ENCODE data around the gene CAP2. TPM values are rescaled to one million over a fixed set of nuclear protein-coding genes. Genes with fewer than 3 reads are reported as not detected.
A peak's percentile ranks its signal among the peaks of the same experiment; 100 is the strongest.

The CAP2 gene
- total RNA-seq, 1 experiment from 2014 or later = 7.2 TPM

DNA sequence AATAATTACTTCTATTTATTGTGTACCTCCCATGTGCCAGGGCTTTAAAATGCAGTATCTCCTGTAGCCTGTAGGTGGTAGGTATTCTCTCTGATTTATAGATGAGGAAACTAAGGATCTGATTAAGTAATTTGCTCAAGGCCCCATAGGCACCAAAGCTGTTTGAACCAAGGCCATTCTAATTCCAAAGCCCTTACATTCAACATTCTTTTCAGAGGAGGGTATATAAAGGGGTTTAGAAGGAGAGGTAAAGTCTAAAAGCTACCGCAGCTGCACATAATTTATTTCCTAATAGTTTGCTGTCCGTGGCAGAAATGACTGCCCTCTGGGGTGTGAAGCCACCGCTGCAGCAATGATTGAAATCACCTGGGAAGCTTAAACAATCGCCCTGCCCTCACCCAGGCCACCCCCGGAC lies 111.7 kb downstream of the CAP2 start:
- Mint-ChIP-seq H3K4me1 (peaks cover 6% of the 10 kb centered on the region), H3K27ac (no peak overlapping the region)

GRCh38 chr6:17505767-17506280 lies 112.4 kb downstream of the CAP2 start:
- no peak for DNase-seq (ENCODE audit: low spot score)
- TF ChIP-seq ZNF512 (CRISPR knock-in tag; IDR thresholded peaks at IDR 0.05; ENCODE audit: borderline replicate concordance) (no peak), KAT7 (CRISPR knock-in tag; IDR thresholded peaks at IDR 0.05; ENCODE audit: borderline replicate concordance) (no peak), TP53 (CRISPR knock-in tag; IDR thresholded peaks at IDR 0.05) (no peak), CREM (CRISPR knock-in tag; IDR thresholded peaks at IDR 0.05) (no peak), FOXK1 (CRISPR knock-in tag; IDR thresholded peaks at IDR 0.05) (no peak), OVOL2 (CRISPR knock-in tag; IDR thresholded peaks at IDR 0.05; ENCODE audit: borderline replicate concordance) (no peak), SOX15 (CRISPR knock-in tag; IDR thresholded peaks at IDR 0.05) (no peak), TCF7 (CRISPR knock-in tag; IDR thresholded peaks at IDR 0.05; ENCODE audit: low read depth) (no peak)
- TF ChIP-seq, protein P1, sequence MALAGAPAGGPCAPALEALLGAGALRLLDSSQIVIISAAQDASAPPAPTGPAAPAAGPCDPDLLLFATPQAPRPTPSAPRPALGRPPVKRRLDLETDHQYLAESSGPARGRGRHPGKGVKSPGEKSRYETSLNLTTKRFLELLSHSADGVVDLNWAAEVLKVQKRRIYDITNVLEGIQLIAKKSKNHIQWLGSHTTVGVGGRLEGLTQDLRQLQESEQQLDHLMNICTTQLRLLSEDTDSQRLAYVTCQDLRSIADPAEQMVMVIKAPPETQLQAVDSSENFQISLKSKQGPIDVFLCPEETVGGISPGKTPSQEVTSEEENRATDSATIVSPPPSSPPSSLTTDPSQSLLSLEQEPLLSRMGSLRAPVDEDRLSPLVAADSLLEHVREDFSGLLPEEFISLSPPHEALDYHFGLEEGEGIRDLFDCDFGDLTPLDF (CRISPR knock-in tag; IDR thresholded peaks at IDR 0.05) = no peak
- no peak for ATAC-seq
- Mint-ChIP-seq H3K4me3 (no peak overlapping the region), H3K27ac (no peak overlapping the region), H3K36me3 (no peaks in the 10 kb centered on the region), H3K4me1 (peaks cover 6% of the 10 kb centered on the region), H3K9me3 (no peaks in the 10 kb centered on the region), H3K27me3 (ENCODE audit: low read depth) (no peaks in the 10 kb centered on the region)
- ChIA-PET CTCF (interaction anchor here (0.5 to 2.3 kb wide), 12 partner anchors 10 to 264 kb away, joined by 3 to 8 read pairs (median 4); partner anchors contain the start of gene RBM24), POLR2A (no interaction called here)

More for the DNA sequence above, 111.7 kb downstream of the CAP2 start:
- ChIA-PET POLR2A (no interaction called here), CTCF (interaction anchor here (0.8 to 2.3 kb wide), 12 partner anchors 9 to 304 kb away, joined by 3 to 8 read pairs (median 5); partner anchors contain the start of gene RBM24)
- TF ChIP-seq RORB (CRISPR knock-in tag; IDR thresholded peaks at IDR 0.05) (no peak), ZNF317 (CRISPR knock-in tag; IDR thresholded peaks at IDR 0.05; ENCODE audit: borderline replicate concordance, low read depth) (no peak), IRF2 (CRISPR knock-in tag; IDR thresholded peaks at IDR 0.05; ENCODE audit: borderline replicate concordance, low read depth) (no peak), FOXK1 (CRISPR knock-in tag; IDR thresholded peaks at IDR 0.05) (no peak), NFYB (CRISPR knock-in tag; conservative IDR thresholded peaks at IDR 0.05; ENCODE audit: low read depth) (no peak), JUN (CRISPR knock-in tag; IDR thresholded peaks at IDR 0.05) (no peak), ZNF423 (CRISPR knock-in tag; IDR thresholded peaks at IDR 0.05) (no peak), CBFB (CRISPR knock-in tag; IDR thresholded peaks at IDR 0.05; ENCODE audit: low read depth) (no peak), ZNF219 (CRISPR knock-in tag; IDR thresholded peaks at IDR 0.05; ENCODE audit: borderline replicate concordance) (no peak), TEAD1 (CRISPR knock-in tag; IDR thresholded peaks at IDR 0.05) (no peak)
- TF ChIP-seq, protein P2, sequence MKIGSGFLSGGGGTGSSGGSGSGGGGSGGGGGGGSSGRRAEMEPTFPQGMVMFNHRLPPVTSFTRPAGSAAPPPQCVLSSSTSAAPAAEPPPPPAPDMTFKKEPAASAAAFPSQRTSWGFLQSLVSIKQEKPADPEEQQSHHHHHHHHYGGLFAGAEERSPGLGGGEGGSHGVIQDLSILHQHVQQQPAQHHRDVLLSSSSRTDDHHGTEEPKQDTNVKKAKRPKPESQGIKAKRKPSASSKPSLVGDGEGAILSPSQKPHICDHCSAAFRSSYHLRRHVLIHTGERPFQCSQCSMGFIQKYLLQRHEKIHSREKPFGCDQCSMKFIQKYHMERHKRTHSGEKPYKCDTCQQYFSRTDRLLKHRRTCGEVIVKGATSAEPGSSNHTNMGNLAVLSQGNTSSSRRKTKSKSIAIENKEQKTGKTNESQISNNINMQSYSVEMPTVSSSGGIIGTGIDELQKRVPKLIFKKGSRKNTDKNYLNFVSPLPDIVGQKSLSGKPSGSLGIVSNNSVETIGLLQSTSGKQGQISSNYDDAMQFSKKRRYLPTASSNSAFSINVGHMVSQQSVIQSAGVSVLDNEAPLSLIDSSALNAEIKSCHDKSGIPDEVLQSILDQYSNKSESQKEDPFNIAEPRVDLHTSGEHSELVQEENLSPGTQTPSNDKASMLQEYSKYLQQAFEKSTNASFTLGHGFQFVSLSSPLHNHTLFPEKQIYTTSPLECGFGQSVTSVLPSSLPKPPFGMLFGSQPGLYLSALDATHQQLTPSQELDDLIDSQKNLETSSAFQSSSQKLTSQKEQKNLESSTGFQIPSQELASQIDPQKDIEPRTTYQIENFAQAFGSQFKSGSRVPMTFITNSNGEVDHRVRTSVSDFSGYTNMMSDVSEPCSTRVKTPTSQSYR (CRISPR knock-in tag; IDR thresholded peaks at IDR 0.05) = no peak
- Mint-ChIP-seq H3K9me3 (no peaks in the 10 kb centered on the region), H3K4me3 (no peak overlapping the region), H3K36me3 (no peaks in the 10 kb centered on the region), H3K27me3 (ENCODE audit: low read depth) (no peaks in the 10 kb centered on the region)
- DNase-seq (ENCODE audit: low spot score) (no peak), ATAC-seq (peak; percentile 84)
